ENCODE results near the gene ATAD3C.
"Not testable (repeated sequence)": the region's sequence is repeated elsewhere in the genome, so short reads cannot be mapped to it uniquely, and the experiment has no call there.

ATAD3C gene

GRCh38 chr1:1437033-1437903 lies 12.2 kb upstream of the ATAD3C start:
- no peak for ATAC-seq (replicated peaks; ENCODE audit: extremely low read depth, poor library complexity, severe bottlenecking)
- Mint-ChIP-seq H3K9me3 (no peaks in the 10 kb centered on the region), H3K4me3 (no peak overlapping the region), H3K27me3 (peaks cover 25% of the 10 kb centered on the region), H3K27ac (ENCODE audit: low read depth) (no peak overlapping the region), H3K36me3 (ENCODE audit: insufficient read depth) (no peaks in the 10 kb centered on the region), H3K4me1 (no peaks in the 10 kb centered on the region)
- no peak for DNase-seq (ENCODE audit: low spot score in 2 of 2)

- Mint-ChIP-seq H3K27ac (ENCODE audit: low read depth) (no peak overlapping the region), H3K36me3 (ENCODE audit: insufficient read depth) (no peaks in the 10 kb centered on the region), H3K4me1 (no peaks in the 10 kb centered on the region), H3K27me3 (peaks cover 18% of the 10 kb centered on the region), H3K4me3 (no peak overlapping the region), H3K9me3 (no peaks in the 10 kb centered on the region)
- DNase-seq (ENCODE audit: low spot score in 2 of 2) (no peak), ATAC-seq (replicated peaks; ENCODE audit: extremely low read depth, poor library complexity, severe bottlenecking) (no peak)
These were observed 11.5 kb upstream of the ATAD3C start for GRCh38 chr1:1437904-1438376.

DNA sequence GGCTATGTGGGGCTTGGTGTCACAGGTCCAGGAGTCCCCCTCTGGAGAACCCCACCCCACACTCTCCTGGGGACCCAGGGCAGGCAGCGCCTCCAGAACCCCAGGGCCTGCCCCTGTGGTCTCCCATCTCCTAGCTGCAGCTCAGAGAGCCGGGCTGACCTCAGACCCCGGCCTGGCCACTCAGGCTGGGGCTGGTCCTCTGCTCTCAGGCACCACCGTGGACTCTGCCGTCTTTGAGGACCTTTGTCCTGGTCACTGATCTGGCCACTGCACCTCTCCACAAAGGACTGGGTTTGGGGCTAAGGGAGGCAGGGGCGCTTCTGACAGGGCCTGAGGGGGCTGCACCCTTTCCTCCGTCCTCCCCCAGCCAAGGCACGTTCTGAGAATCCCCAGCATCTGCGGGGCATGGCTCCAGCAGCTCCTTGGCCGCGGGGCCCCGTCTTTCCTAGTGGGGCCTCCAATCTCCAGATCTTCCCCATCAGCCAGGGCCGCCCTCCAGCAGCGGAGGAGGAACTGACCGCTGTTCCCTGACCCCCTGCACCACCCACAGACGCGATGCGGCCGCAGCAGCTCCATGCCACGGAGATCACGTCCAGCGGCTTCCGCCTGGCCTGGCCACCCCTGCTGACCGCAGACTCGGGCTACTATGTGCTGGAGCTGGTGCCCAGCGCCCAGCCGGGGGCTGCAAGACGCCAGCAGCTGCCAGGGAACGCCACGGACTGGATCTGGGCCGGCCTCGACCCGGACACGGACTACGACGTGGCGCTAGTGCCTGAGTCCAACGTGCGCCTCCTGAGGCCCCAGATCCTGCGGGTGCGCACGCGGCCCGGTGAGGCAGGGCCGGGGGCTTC lies 10.7 kb upstream of the ATAD3C start:
- ATAC-seq (replicated peaks; ENCODE audit: extremely low read depth, poor library complexity, severe bottlenecking) (no peak), DNase-seq (ENCODE audit: low spot score in 2 of 2) (no peak)
- Mint-ChIP-seq H3K36me3 (ENCODE audit: insufficient read depth) (no peaks in the 10 kb centered on the region), H3K9me3 (no peaks in the 10 kb centered on the region), H3K4me1 (no peaks in the 10 kb centered on the region), H3K27me3 (peaks cover 18% of the 10 kb centered on the region), H3K27ac (ENCODE audit: low read depth) (no peak overlapping the region), H3K4me3 (no peak overlapping the region)

- H3K4me3 Mint-ChIP-seq = no peak overlapping the region
- H3K27me3 Mint-ChIP-seq = peaks cover 15% of the 10 kb centered on the region
- no peaks in the 10 kb centered on the region for H3K9me3 Mint-ChIP-seq
- no peak for DNase-seq (ENCODE audit: low spot score in 2 of 2)
- H3K36me3 Mint-ChIP-seq (ENCODE audit: insufficient read depth) = no peaks in the 10 kb centered on the region
- no peak overlapping the region for H3K27ac Mint-ChIP-seq (ENCODE audit: low read depth)
- ATAC-seq (replicated peaks; ENCODE audit: extremely low read depth, poor library complexity, severe bottlenecking) = no peak
- H3K4me1 Mint-ChIP-seq = no peaks in the 10 kb centered on the region
These were observed 9.8 kb upstream of the ATAD3C start for GRCh38 chr1:1439546-1440261.

DNA sequence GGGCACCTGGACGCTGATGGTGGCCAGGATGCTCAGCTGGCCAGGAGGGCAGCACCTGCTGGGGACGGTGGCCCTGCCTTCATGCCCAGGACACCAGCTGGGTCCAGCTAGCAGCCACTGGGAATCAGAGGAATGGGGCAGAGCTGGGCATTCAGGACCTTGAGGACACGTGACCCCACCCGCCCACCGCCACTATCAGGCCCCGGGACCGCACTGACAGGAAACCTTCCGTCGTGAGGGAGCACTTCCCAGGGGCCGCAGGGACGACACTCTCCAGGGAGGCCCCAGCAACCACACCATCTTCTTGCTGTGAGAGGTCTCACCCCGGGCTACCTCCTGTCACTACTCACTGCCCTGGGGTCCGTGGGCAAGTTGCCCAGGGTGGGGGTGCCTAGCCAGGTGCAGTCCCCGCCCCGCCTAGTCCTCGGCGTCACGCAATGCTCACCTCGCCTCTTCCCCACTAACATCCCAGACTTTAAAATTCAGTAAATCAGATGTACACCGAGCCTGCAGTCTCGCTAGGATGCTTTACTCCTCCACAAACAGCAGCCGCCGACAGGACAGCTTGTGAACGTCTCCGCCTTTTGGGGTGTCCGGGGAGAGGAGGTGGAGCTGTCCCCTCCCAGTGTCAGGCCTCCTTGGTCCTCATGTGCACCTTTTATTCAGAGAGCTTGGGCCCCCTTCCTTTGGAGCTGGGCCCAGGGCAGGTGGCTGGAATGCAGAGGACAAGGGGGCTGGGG lies 9.1 kb upstream of the ATAD3C start:
- peaks cover 8% of the 10 kb centered on the region for H3K27me3 Mint-ChIP-seq
- DNase-seq (ENCODE audit: low spot score in 2 of 2) = no peak

DNA sequence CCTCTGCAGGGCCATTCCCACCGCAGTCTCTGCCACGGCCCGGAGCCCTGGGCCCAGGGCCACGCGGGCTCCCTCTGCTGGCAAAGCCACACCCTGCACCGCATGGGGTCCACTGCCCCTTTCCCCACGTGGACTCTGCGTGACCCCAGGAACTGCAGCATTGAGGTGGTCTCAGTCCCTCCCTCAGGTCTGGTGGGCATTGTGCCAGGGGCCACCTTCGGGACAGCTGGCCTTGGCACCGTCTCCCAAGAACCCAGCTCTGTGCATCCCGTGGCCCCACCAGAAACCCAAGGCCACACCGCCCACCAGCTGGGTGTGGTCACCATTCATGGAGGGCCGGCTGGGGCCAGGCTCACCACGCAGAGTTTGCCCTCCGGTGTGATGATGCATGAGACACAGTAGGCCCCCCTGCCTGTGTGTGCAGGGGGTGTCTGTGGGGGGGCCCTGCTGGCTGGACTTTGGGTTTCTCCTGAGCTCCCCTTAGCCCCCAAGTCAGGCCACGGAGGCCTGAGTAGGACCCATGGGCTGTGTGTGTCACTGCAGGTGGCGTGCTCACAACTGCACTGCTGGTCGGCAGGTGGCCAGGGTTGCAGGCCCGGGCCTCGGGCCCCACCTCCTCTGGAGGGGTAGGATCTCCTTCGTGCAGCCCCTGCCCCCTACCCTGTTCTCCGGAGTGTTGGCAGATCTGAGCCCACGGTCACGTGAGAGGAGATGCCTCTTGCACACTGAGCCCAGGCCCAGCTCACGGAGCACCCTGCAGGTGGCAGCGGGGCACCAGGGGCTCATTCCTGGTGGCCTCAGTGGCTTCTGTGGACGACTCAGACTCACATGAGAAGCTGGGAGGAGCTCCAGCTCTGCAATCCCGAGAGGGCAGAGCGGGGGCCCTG lies 8.2 kb upstream of the ATAD3C start:
- Mint-ChIP-seq H3K27me3 (peaks cover 6% of the 10 kb centered on the region), H3K4me1 (no peaks in the 10 kb centered on the region), H3K9me3 (no peaks in the 10 kb centered on the region), H3K36me3 (ENCODE audit: insufficient read depth) (no peaks in the 10 kb centered on the region), H3K27ac (ENCODE audit: low read depth) (no peak overlapping the region), H3K4me3 (no peak overlapping the region)
- DNase-seq (ENCODE audit: low spot score in 2 of 2) (peak in 1 of 2 donors; percentile 39), ATAC-seq (replicated peaks; ENCODE audit: extremely low read depth, poor library complexity, severe bottlenecking) (peak; percentile 73)

More for the DNA sequence above, 9.1 kb upstream of the ATAD3C start:
- no peak overlapping the region for H3K4me3 Mint-ChIP-seq
- no peak overlapping the region for H3K27ac Mint-ChIP-seq (ENCODE audit: low read depth)
- no peak for ATAC-seq (replicated peaks; ENCODE audit: extremely low read depth, poor library complexity, severe bottlenecking)
- no peaks in the 10 kb centered on the region for H3K4me1 Mint-ChIP-seq
- no peaks in the 10 kb centered on the region for H3K36me3 Mint-ChIP-seq (ENCODE audit: insufficient read depth)
- H3K9me3 Mint-ChIP-seq = no peaks in the 10 kb centered on the region

DNA sequence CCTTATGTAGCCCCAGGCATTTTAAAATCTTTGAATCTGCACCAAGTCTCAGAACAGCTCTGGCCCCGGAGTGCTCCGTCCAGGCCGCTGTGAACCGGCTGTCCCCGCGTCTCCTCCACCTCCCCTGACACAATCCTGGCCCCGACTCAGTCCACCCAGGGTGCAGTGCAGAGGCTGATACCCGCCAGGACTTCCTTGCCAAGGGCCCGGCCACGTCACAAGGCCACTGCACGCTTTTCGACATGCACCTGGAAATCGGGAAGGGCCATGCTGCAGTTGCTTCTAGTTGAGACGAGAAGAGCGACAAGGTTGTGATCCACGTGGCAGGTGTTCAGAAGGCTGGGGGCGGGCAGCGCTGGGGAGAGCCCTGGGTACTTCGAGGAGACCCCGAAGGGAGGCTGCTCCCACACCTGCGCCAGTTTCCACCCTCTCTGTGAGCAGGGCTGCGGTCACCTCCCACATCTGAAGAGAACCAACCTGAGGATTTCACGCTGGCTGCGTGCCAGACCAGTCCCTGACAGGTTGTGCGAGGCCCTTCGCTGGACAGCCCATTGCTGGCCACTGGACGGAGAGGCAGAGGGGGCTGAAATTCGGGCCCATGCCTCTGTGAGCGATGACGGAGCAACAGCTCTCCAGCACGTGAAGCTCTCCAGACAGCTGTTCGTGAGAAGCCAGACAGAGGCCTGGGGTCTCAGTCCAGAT lies 7.3 kb upstream of the ATAD3C start:
- Mint-ChIP-seq H3K27ac (ENCODE audit: low read depth) (no peak overlapping the region), H3K36me3 (ENCODE audit: insufficient read depth) (no peaks in the 10 kb centered on the region), H3K4me1 (no peaks in the 10 kb centered on the region), H3K4me3 (no peak overlapping the region), H3K9me3 (no peaks in the 10 kb centered on the region), H3K27me3 (no peaks in the 10 kb centered on the region)
- DNase-seq (ENCODE audit: low spot score in 2 of 2) (no peak), ATAC-seq (replicated peaks; ENCODE audit: extremely low read depth, poor library complexity, severe bottlenecking) (no peak)

GRCh38 chr1:1446631-1447030 lies 2.9 kb upstream of the ATAD3C start:
- not testable (repeated sequence) for DNase-seq (ENCODE audit: low spot score in 2 of 2); H3K4me1 Mint-ChIP-seq; H3K27me3 Mint-ChIP-seq; H3K36me3 Mint-ChIP-seq (ENCODE audit: insufficient read depth); H3K4me3 Mint-ChIP-seq; H3K27ac Mint-ChIP-seq (ENCODE audit: low read depth); H3K9me3 Mint-ChIP-seq; ATAC-seq (replicated peaks; ENCODE audit: extremely low read depth, poor library complexity, severe bottlenecking)

GRCh38 chr1:1450616-1451015 lies 1.1 kb downstream of the ATAD3C start:
- H3K9me3 Mint-ChIP-seq; ATAC-seq (replicated peaks; ENCODE audit: extremely low read depth, poor library complexity, severe bottlenecking); H3K36me3 Mint-ChIP-seq (ENCODE audit: insufficient read depth); H3K27me3 Mint-ChIP-seq; H3K27ac Mint-ChIP-seq (ENCODE audit: low read depth); H3K4me3 Mint-ChIP-seq; H3K4me1 Mint-ChIP-seq; DNase-seq (ENCODE audit: low spot score in 2 of 2): not testable (repeated sequence)

- H3K36me3 Mint-ChIP-seq (ENCODE audit: insufficient read depth) = no peaks in the 10 kb centered on the region
- ATAC-seq (replicated peaks; ENCODE audit: extremely low read depth, poor library complexity, severe bottlenecking) (no peak), DNase-seq (ENCODE audit: low spot score in 2 of 2) (no peak)
- H3K27ac Mint-ChIP-seq (ENCODE audit: low read depth) = no peak overlapping the region
- no peaks in the 10 kb centered on the region for H3K27me3 Mint-ChIP-seq
- H3K9me3 Mint-ChIP-seq = no peaks in the 10 kb centered on the region
- H3K4me1 Mint-ChIP-seq = no peaks in the 10 kb centered on the region
- no peak overlapping the region for H3K4me3 Mint-ChIP-seq
These were observed 2.3 kb downstream of the ATAD3C start for GRCh38 chr1:1451696-1452364.

All from central memory CD8-positive, alpha-beta T cell (primary cell).